Measurements from ENCODE around the gene DLX2. TPM values are rescaled to one million over a fixed set of nuclear protein-coding genes. Genes with fewer than 3 reads are reported as not detected.

Gene DLX2
- total RNA-seq, 2 donors from 2014 or later: not detected

- Histone ChIP-seq H3K9me3 (no peaks in the 10 kb centered on the region), H3K27me3 (no peaks in the 10 kb centered on the region), H3K36me3 (replicated peaks in 1 of 2; ENCODE audit: insufficient read depth in 1 of 2, low read depth in 2 of 2) (no peaks in the 10 kb centered on the region), H3K4me1 (no peaks in the 10 kb centered on the region), H3K4me3 (no peak overlapping the region), H3K27ac (no peak overlapping the region)
- 90 to 93% methylated on average over 5 of the region's 5 CpGs for WGBS, 2 donors
- no peak for TF ChIP-seq POLR2A (IDR thresholded peaks at IDR 0.05)
- TF ChIP-seq, protein P1, sequence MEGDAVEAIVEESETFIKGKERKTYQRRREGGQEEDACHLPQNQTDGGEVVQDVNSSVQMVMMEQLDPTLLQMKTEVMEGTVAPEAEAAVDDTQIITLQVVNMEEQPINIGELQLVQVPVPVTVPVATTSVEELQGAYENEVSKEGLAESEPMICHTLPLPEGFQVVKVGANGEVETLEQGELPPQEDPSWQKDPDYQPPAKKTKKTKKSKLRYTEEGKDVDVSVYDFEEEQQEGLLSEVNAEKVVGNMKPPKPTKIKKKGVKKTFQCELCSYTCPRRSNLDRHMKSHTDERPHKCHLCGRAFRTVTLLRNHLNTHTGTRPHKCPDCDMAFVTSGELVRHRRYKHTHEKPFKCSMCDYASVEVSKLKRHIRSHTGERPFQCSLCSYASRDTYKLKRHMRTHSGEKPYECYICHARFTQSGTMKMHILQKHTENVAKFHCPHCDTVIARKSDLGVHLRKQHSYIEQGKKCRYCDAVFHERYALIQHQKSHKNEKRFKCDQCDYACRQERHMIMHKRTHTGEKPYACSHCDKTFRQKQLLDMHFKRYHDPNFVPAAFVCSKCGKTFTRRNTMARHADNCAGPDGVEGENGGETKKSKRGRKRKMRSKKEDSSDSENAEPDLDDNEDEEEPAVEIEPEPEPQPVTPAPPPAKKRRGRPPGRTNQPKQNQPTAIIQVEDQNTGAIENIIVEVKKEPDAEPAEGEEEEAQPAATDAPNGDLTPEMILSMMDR (IDR thresholded peaks at IDR 0.05): no peak
- intact Hi-C loops (cut with DNase I): no loop called here
- no peak for ATAC-seq
- DNase-seq: no peak
Measured at GRCh38 chr2:172058660-172059059, 44.0 kb downstream of the DLX2 start.

DNA sequence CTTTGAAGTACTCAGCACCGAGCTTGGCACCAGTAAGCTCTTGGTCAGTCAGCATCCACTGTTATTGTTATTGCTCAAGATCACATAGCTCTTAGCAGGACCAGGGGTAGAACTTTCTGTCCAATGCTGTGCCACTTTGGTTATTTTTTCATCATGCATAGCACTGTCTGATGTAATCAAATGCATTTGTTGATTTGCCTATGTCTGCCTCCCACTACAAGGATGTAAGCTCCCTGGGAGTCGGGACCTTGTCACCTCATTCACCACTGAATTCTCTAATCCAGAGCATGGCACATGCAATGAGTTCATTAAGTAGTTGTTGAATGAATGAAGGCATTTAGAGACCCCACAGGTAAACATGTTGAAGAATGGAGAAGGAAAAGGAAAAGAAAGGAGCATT is 46.4 kb downstream of the DLX2 start:
- Histone ChIP-seq H3K27ac (no peak overlapping the region), H3K4me1 (peaks cover 5% of the 10 kb centered on the region), H3K36me3 (replicated peaks in 1 of 2; ENCODE audit: insufficient read depth in 1 of 2, low read depth in 2 of 2) (no peaks in the 10 kb centered on the region), H3K27me3 (no peaks in the 10 kb centered on the region), H3K4me3 (no peak overlapping the region), H3K9me3 (no peaks in the 10 kb centered on the region)
- TF ChIP-seq, protein P1 (IDR thresholded peaks at IDR 0.05): no peak
- TF ChIP-seq POLR2A (IDR thresholded peaks at IDR 0.05): no peak
- ATAC-seq: no peak
- 91 to 94% methylated on average over 2 of the region's 2 CpGs for WGBS, 2 donors
- no peak for DNase-seq
- intact Hi-C loops (cut with DNase I): no loop called here

DNA sequence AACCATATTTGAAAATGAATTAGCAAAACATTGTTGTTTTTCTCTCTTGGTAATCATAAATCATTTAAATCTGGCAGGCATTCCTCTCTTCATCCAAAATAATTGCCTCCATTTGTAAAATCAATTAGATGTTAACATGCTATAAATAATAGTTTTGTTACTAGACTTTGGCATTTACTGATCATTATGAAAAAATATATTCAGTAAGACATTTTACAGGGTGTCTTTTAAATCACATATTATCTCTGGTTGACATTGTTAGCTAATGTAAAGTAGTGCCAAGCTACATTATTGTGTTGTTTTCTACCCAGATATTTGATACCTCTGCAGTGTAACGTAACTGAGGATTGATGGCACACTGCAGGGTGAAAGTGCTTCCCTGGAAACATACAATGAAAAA is 49.2 kb downstream of the DLX2 start:
- intact Hi-C loops (cut with DNase I): no loop called here
- Histone ChIP-seq H3K4me1 (peaks cover 5% of the 10 kb centered on the region), H3K27me3 (no peaks in the 10 kb centered on the region), H3K4me3 (no peak overlapping the region), H3K36me3 (replicated peaks in 1 of 2; ENCODE audit: insufficient read depth in 1 of 2, low read depth in 2 of 2) (no peaks in the 10 kb centered on the region), H3K27ac (no peak overlapping the region), H3K9me3 (no peaks in the 10 kb centered on the region)
- DNase-seq (no peak), ATAC-seq (no peak)
- TF ChIP-seq, protein P1 (IDR thresholded peaks at IDR 0.05): no peak
- TF ChIP-seq POLR2A (IDR thresholded peaks at IDR 0.05): no peak
- 68 to 83% methylated on average over 1 of the region's 1 CpG for WGBS, 2 donors

DNA sequence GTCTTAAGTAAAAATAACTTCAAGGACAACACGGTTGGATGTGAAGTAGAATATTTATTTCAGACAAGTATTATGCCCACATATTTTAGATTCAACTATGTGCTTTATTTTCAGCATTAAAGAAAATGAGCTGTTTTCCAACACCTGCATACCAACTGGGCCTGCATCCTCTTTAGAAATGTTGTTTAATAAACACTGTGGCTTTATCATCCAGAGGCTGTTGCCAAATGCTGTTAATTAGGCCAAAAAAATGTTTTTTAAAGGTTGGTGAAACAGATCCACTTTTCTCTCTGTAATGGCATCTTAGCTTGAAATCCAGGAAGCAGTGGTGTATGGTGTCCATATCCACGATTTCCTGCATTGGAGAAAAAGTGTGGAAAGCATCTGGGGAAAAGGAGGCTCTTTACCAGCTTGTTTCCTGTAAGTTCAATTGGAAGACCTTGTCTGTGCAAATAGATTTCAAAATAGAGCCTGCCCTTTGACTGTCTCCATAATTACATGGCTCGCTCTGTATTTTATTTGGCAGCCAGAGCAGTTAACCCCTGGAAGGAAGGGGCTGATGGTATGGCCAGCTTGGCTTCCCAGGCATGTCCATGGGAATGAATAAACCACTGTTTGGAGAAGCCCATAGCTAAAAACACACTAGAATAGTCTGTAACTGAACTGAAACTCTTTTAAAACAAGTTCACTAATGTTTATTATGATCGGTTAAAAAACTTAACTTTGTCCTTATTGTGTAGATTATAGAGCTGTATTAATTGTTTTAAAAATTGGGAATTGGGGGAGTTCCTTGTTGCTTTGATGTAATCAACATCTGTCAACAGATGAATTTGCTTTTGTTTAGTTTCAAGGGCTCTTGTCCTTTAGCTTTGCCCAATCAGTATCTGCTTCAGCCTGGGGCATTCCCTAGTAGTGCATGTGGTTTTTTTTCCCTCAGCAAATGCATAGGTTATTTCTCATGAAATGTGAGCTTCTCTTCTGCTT is 50.4 kb downstream of the DLX2 start:
- H3K27ac ChIP-seq: no peak overlapping the region
- no peak for TF ChIP-seq POLR2A (IDR thresholded peaks at IDR 0.05)
- TF ChIP-seq, protein P1 (IDR thresholded peaks at IDR 0.05): no peak
- H3K27me3 ChIP-seq: no peaks in the 10 kb centered on the region
- H3K4me1 ChIP-seq: peaks cover 5% of the 10 kb centered on the region
- 57 to 70% methylated on average over 4 of the region's 4 CpGs for WGBS, 2 donors
- intact Hi-C loops (cut with DNase I): no loop called here
- H3K4me3 ChIP-seq: no peak overlapping the region
- ATAC-seq (no peak), DNase-seq (no peak)
- no peaks in the 10 kb centered on the region for H3K9me3 ChIP-seq
- no peaks in the 10 kb centered on the region for H3K36me3 ChIP-seq (replicated peaks in 1 of 2; ENCODE audit: insufficient read depth in 1 of 2, low read depth in 2 of 2)
